Measurements from ENCODE around the gene TKTL1. TPM values are rescaled to one million over a fixed set of nuclear protein-coding genes. Genes with fewer than 3 reads are reported as not detected.

Gene TKTL1
- total and polyA plus RNA-seq, 2 experiments from 2014 or later: not detected

DNA sequence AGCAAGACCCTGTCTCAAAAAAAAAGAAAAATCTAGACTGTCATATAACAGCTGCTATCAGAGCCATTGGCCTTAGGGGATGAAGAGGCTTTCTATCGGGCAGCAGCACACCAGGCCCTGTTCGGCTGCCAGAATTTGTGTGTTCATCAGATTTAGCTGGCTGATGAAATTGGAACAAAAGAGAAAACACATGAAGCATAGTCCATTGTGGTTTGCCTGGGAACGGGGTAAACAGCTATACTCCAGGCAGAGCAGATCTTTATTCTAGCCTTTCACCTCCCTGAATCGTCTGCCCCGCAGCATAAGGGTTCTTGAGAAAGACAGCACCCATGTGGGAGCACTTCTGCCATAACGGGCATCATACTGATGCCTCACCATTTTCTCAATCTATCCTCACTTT, 11.6 kb downstream of the TKTL1 start:
- Histone ChIP-seq H3K4me2 (no peak overlapping the region), H3K4me3 (no peak overlapping the region), H3K4me1 (ENCODE audit: insufficient read depth) (no peaks in the 10 kb centered on the region), H4K20me1 (replicated peaks; ENCODE audit: insufficient read depth) (no peaks in the 10 kb centered on the region), H3K36me3 (ENCODE audit: insufficient read depth) (no peaks in the 10 kb centered on the region), H3F3A (replicated peaks; ENCODE audit: low read depth) (no peaks in the 10 kb centered on the region), H3K79me2 (replicated peaks; ENCODE audit: insufficient read depth) (no peaks in the 10 kb centered on the region), H3K9me2 (ENCODE audit: insufficient read depth) (no peaks in the 10 kb centered on the region), H3K27me3 (ENCODE audit: insufficient read depth) (no peaks in the 10 kb centered on the region), H3K27ac (ENCODE audit: low read depth) (no peak overlapping the region), H2AFZ (no peak overlapping the region)
- Mint-ChIP-seq H3K27ac (no peak overlapping the region), H3K27me3 (ENCODE audit: insufficient read depth, low read depth, poor library complexity) (peaks cover 6% of the 10 kb centered on the region), H3K4me1 (peaks cover 13% of the 10 kb centered on the region; the same call in 2 of the 3 replicates), H3K4me3 (no peak overlapping the region), H3K36me3 (ENCODE audit: low read depth) (no peaks in the 10 kb centered on the region), H3K9me3 (no peaks in the 10 kb centered on the region; the same call in 2 of the 3 replicates)
- DNase-seq (ENCODE audit: low spot score) (no peak), ATAC-seq (no peak)
- TF ChIP-seq, protein P1, sequence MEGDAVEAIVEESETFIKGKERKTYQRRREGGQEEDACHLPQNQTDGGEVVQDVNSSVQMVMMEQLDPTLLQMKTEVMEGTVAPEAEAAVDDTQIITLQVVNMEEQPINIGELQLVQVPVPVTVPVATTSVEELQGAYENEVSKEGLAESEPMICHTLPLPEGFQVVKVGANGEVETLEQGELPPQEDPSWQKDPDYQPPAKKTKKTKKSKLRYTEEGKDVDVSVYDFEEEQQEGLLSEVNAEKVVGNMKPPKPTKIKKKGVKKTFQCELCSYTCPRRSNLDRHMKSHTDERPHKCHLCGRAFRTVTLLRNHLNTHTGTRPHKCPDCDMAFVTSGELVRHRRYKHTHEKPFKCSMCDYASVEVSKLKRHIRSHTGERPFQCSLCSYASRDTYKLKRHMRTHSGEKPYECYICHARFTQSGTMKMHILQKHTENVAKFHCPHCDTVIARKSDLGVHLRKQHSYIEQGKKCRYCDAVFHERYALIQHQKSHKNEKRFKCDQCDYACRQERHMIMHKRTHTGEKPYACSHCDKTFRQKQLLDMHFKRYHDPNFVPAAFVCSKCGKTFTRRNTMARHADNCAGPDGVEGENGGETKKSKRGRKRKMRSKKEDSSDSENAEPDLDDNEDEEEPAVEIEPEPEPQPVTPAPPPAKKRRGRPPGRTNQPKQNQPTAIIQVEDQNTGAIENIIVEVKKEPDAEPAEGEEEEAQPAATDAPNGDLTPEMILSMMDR (conservative IDR thresholded peaks at IDR 0.05; ENCODE audit: low read depth in 2 of 2): no peak
- no peak for TF ChIP-seq POLR2AphosphoS5 (IDR thresholded peaks at IDR 0.05; ENCODE audit: low read depth)

DNA sequence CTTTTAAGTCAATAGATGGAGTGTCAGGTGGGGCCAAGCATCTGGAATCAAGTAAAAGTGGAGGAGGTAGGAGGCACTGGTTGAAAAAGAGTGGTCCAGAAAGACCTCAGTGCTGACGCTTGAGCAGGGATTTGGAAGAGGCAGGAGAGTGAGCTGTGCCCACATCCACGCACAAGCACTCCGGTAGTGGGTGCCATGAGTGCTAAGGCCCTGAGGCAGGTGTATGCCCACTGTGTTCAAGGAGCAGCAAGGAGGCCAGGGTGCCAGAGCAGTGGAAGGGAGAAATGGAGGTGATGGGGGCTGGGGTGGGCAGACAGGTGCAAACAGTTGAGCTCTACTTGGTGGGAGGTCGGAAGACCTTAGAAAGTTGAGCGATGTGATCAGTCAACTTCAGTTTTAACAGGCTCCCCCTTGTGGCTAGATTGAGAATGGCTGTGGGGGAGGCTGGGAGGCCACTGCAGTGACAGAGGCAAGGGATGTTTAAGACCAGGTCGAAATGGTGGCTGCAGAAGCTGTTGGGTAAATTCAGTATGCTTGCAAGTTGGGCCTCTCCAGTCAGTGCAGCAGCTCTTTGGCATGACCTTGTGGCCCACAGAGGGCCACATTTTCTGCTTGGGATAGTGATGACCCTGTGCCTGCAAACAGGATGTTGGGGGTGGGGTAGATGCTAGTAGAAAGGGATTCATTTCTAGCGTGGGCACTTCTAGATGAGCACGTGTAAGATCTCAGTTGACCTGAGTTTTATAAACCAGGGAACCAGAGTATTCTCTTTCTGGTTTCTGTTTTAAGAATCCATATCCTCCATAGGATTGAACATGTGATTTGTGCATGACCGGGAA, 12.7 kb downstream of the TKTL1 start:
- no peak overlapping the region for H3K27ac ChIP-seq (ENCODE audit: low read depth)
- no peaks in the 10 kb centered on the region for H4K20me1 ChIP-seq (replicated peaks; ENCODE audit: insufficient read depth)
- no peak overlapping the region for H3K4me3 ChIP-seq
- H3K79me2 ChIP-seq (replicated peaks; ENCODE audit: insufficient read depth): no peaks in the 10 kb centered on the region
- no peaks in the 10 kb centered on the region for H3K36me3 ChIP-seq (ENCODE audit: insufficient read depth)
- Mint-ChIP-seq H3K27me3 (ENCODE audit: insufficient read depth, low read depth, poor library complexity) (peaks cover 4% of the 10 kb centered on the region), H3K27ac (no peak overlapping the region), H3K4me1 (peaks cover 13% of the 10 kb centered on the region; the same call in 2 of the 3 replicates), H3K4me3 (no peak overlapping the region), H3K36me3 (ENCODE audit: low read depth) (no peaks in the 10 kb centered on the region), H3K9me3 (no peaks in the 10 kb centered on the region; the same call in 2 of the 3 replicates)
- no peak overlapping the region for H2AFZ ChIP-seq
- H3K9me2 ChIP-seq (ENCODE audit: insufficient read depth): no peaks in the 10 kb centered on the region
- peak; percentile 74 for DNase-seq (ENCODE audit: low spot score)
- TF ChIP-seq, protein P2, sequence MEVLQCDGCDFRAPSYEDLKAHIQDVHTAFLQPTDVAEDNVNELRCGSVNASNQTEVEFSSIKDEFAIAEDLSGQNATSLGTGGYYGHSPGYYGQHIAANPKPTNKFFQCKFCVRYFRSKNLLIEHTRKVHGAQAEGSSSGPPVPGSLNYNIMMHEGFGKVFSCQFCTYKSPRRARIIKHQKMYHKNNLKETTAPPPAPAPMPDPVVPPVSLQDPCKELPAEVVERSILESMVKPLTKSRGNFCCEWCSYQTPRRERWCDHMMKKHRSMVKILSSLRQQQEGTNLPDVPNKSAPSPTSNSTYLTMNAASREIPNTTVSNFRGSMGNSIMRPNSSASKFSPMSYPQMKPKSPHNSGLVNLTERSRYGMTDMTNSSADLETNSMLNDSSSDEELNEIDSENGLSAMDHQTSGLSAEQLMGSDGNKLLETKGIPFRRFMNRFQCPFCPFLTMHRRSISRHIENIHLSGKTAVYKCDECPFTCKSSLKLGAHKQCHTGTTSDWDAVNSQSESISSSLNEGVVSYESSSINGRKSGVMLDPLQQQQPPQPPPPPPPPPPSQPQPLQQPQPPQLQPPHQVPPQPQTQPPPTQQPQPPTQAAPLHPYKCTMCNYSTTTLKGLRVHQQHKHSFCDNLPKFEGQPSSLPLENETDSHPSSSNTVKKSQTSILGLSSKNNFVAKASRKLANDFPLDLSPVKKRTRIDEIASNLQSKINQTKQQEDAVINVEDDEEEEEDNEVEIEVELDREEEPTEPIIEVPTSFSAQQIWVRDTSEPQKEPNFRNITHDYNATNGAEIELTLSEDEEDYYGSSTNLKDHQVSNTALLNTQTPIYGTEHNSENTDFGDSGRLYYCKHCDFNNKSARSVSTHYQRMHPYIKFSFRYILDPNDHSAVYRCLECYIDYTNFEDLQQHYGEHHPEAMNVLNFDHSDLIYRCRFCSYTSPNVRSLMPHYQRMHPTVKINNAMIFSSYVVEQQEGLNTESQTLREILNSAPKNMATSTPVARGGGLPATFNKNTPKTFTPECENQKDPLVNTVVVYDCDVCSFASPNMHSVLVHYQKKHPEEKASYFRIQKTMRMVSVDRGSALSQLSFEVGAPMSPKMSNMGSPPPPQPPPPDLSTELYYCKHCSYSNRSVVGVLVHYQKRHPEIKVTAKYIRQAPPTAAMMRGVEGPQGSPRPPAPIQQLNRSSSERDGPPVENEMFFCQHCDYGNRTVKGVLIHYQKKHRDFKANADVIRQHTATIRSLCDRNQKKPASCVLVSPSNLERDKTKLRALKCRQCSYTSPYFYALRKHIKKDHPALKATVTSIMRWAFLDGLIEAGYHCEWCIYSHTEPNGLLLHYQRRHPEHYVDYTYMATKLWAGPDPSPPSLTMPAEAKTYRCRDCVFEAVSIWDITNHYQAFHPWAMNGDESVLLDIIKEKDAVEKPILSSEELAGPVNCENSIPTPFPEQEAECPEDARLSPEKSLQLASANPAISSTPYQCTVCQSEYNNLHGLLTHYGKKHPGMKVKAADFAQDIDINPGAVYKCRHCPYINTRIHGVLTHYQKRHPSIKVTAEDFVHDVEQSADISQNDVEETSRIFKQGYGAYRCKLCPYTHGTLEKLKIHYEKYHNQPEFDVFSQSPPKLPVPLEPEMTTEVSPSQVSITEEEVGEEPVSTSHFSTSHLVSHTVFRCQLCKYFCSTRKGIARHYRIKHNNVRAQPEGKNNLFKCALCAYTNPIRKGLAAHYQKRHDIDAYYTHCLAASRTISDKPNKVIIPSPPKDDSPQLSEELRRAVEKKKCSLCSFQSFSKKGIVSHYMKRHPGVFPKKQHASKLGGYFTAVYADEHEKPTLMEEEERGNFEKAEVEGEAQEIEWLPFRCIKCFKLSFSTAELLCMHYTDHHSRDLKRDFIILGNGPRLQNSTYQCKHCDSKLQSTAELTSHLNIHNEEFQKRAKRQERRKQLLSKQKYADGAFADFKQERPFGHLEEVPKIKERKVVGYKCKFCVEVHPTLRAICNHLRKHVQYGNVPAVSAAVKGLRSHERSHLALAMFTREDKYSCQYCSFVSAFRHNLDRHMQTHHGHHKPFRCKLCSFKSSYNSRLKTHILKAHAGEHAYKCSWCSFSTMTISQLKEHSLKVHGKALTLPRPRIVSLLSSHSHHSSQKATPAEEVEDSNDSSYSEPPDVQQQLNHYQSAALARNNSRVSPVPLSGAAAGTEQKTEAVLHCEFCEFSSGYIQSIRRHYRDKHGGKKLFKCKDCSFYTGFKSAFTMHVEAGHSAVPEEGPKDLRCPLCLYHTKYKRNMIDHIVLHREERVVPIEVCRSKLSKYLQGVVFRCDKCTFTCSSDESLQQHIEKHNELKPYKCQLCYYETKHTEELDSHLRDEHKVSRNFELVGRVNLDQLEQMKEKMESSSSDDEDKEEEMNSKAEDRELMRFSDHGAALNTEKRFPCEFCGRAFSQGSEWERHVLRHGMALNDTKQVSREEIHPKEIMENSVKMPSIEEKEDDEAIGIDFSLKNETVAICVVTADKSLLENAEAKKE (CRISPR knock-in tag; IDR thresholded peaks at IDR 0.05): no peak
- TF ChIP-seq, protein P1 (conservative IDR thresholded peaks at IDR 0.05; ENCODE audit: low read depth in 2 of 2): peak; percentile 64 to 72
- TF ChIP-seq ZNF331 (CRISPR knock-in tag; IDR thresholded peaks at IDR 0.05; ENCODE audit: low read depth) (no peak), EZH2phosphoT487 (IDR thresholded peaks at IDR 0.05; ENCODE audit: unreplicated experiment) (no peak)
- H3K27me3 ChIP-seq (ENCODE audit: insufficient read depth): no peaks in the 10 kb centered on the region
- H3F3A ChIP-seq (replicated peaks; ENCODE audit: low read depth): no peaks in the 10 kb centered on the region
- no peaks in the 10 kb centered on the region for H3K4me1 ChIP-seq (ENCODE audit: insufficient read depth)
- peak; percentile 88 for ATAC-seq
- H3K4me2 ChIP-seq: no peak overlapping the region
